HEK293 (cell line): ENCODE data around the gene ATP8B4.

Source experiments
- CTCF ChIA-PET: fragments of 350-600 bp; formaldehyde crosslinking; extraction: SDS; loops from one replicate; lab custom pipeline; 2021; ENCODE audit warnings: antibody characterized with exemption; lab: Yijun Ruan, JAX
- POLR2A ChIA-PET: fragments of 300-600 bp; formaldehyde crosslinking; extraction: SDS; loops from one replicate; lab custom pipeline; 2020; ENCODE audit warnings: antibody characterized with exemption, inconsistent platforms; lab: Yijun Ruan, JAX
- H3K27ac ChIP-seq: fragments of 200-500 bp; sonication (Bioruptor generic); 2 replicates; pipeline ENCODE4 v1.5.1; 2014; ENCODE audit warnings: low read depth, low read length, control low read depth, inconsistent platforms; ENCODE audit errors: extremely low read depth
- H3K36me3 ChIP-seq, 2 experiments: fragments of 200-500 bp in 1 of 2; sonication (Bioruptor generic) in 1 of 2; 1 replicate in 1 of 2; 2 replicates in 1 of 2; pipeline ENCODE4 v1.5.1; 2014 to 2017; ENCODE audit warnings: inconsistent platforms in 2 of 2, low read length in 2 of 2; ENCODE audit not compliant: control insufficient read depth in 2 of 2, insufficient read depth in 1 of 2
- H3K4me1 ChIP-seq: fragments of 200-500 bp; sonication (Bioruptor generic); 2 replicates; pipeline ENCODE4 v1.5.1; 2014; ENCODE audit warnings: mild to moderate bottlenecking, low read length, inconsistent platforms; ENCODE audit not compliant: control insufficient read depth, insufficient read depth
- H3K4me3 ChIP-seq: 2 replicates; pipeline ENCODE4 v1.5.1; 2011; ENCODE audit warnings: low read depth, mild to moderate bottlenecking, control low read depth, low read length, moderate library complexity
- H3K9me3 ChIP-seq: fragments of 200-500 bp; sonication (Bioruptor generic); 2 replicates; pipeline ENCODE4 v1.5.1; 2014; ENCODE audit warnings: low read depth, low read length, inconsistent platforms; ENCODE audit not compliant: control insufficient read depth, insufficient read depth
- AEBP2 ChIP-seq: fragments of 450-650 bp; formaldehyde crosslinking; IDR thresholded peaks from 2 replicates; pipeline ENCODE4 v1.5.1; 2016; ENCODE audit warnings: missing biosample characterization, missing genetic modification characterization, borderline replicate concordance
- KLF16 ChIP-seq: fragments of 450-650 bp; formaldehyde crosslinking; IDR thresholded peaks from 2 replicates; pipeline ENCODE4 v1.5.1; 2017; ENCODE audit warnings: missing biosample characterization, missing genetic modification characterization
- KLF8 ChIP-seq: fragments of 450-650 bp; formaldehyde crosslinking; IDR thresholded peaks from 2 replicates; pipeline ENCODE4 v1.5.1; 2016; ENCODE audit warnings: missing biosample characterization, missing genetic modification characterization
- PRDM4 ChIP-seq: fragments of 450-650 bp; formaldehyde crosslinking; IDR thresholded peaks from 2 replicates; pipeline ENCODE4 v1.5.1; 2017; ENCODE audit warnings: missing biosample characterization, missing genetic modification characterization
- SP7 ChIP-seq: fragments of 450-650 bp; formaldehyde crosslinking; IDR thresholded peaks from 2 replicates; pipeline ENCODE4 v1.5.1; 2016; ENCODE audit warnings: missing biosample characterization, missing genetic modification characterization
- YY1 ChIP-seq: fragments of 450-650 bp; formaldehyde crosslinking; IDR thresholded peaks from 2 replicates; pipeline ENCODE4 v1.5.1; 2018; ENCODE audit warnings: missing biosample characterization, missing genetic modification characterization
- ZBTB1 ChIP-seq: fragments of 450-650 bp; formaldehyde crosslinking; IDR thresholded peaks from 2 replicates; pipeline ENCODE4 v1.5.1; 2016; ENCODE audit warnings: missing biosample characterization, missing genetic modification characterization
- ZBTB49 ChIP-seq: fragments of 450-650 bp; formaldehyde crosslinking; IDR thresholded peaks from 2 replicates; pipeline ENCODE4 v1.5.1; 2016; ENCODE audit warnings: missing biosample characterization, missing genetic modification characterization, low read depth
- ZNF133 ChIP-seq: fragments of 450-650 bp; formaldehyde crosslinking; IDR thresholded peaks from 2 replicates; pipeline ENCODE4 v1.5.1; 2016; ENCODE audit warnings: missing biosample characterization, missing genetic modification characterization
- ZNF169 ChIP-seq: fragments of 450-650 bp; formaldehyde crosslinking; IDR thresholded peaks from 2 replicates; pipeline ENCODE4 v1.5.1; 2016; ENCODE audit warnings: missing biosample characterization, missing genetic modification characterization
- ZNF266 ChIP-seq: fragments of 450-650 bp; formaldehyde crosslinking; IDR thresholded peaks from 2 replicates; pipeline ENCODE4 v1.5.1; 2016; ENCODE audit warnings: missing biosample characterization, missing genetic modification characterization, low read depth
- ZNF280C ChIP-seq: fragments of 450-650 bp; formaldehyde crosslinking; IDR thresholded peaks from 2 replicates; pipeline ENCODE4 v1.5.1; 2016; ENCODE audit warnings: missing biosample characterization, missing genetic modification characterization
- ZNF302 ChIP-seq: fragments of 450-650 bp; formaldehyde crosslinking; IDR thresholded peaks from 2 replicates; pipeline ENCODE4 v1.5.1; 2016; ENCODE audit warnings: missing biosample characterization, missing genetic modification characterization, low read depth
- ZNF311 ChIP-seq: fragments of 450-650 bp; formaldehyde crosslinking; IDR thresholded peaks from 2 replicates; pipeline ENCODE4 v1.5.1; 2017; ENCODE audit warnings: missing biosample characterization, missing genetic modification characterization, borderline replicate concordance
- ZNF350 ChIP-seq: fragments of 450-650 bp; formaldehyde crosslinking; IDR thresholded peaks from 2 replicates; pipeline ENCODE4 v1.5.0; 2017; ENCODE audit warnings: missing biosample characterization, mild to moderate bottlenecking, missing genetic modification characterization
- ZNF391 ChIP-seq: fragments of 450-650 bp; formaldehyde crosslinking; IDR thresholded peaks from 2 replicates; pipeline ENCODE4 v1.5.1; 2016; ENCODE audit warnings: low read depth, missing biosample characterization, missing genetic modification characterization, borderline replicate concordance
- ZNF426 ChIP-seq: fragments of 450-650 bp; formaldehyde crosslinking; IDR thresholded peaks from 2 replicates; pipeline ENCODE4 v1.5.1; 2017; ENCODE audit warnings: missing biosample characterization, missing genetic modification characterization, mild to moderate bottlenecking, inconsistent platforms, moderate library complexity
- ZNF549 ChIP-seq: fragments of 450-650 bp; IDR thresholded peaks from 2 replicates; pipeline ENCODE4 v1.5.1; 2018; ENCODE audit warnings: missing biosample characterization, missing genetic modification characterization, mild to moderate bottlenecking, inconsistent platforms, moderate library complexity
- ZNF561 ChIP-seq: fragments of 450-650 bp; IDR thresholded peaks from 2 replicates; pipeline ENCODE4 v1.5.1; 2018; ENCODE audit warnings: missing biosample characterization, missing genetic modification characterization, borderline replicate concordance
- ZNF623 ChIP-seq: fragments of 450-650 bp; formaldehyde crosslinking; IDR thresholded peaks from 2 replicates; pipeline ENCODE4 v1.5.1; 2016; ENCODE audit warnings: missing biosample characterization, missing genetic modification characterization
- ZNF701 ChIP-seq: fragments of 450-650 bp; formaldehyde crosslinking; IDR thresholded peaks from 2 replicates; pipeline ENCODE4 v1.5.1; 2016; ENCODE audit warnings: missing biosample characterization, missing genetic modification characterization
- ZNF777 ChIP-seq: fragments of 450-650 bp; formaldehyde crosslinking; IDR thresholded peaks from 2 replicates; pipeline ENCODE4 v1.5.1; 2017; ENCODE audit warnings: missing biosample characterization, missing genetic modification characterization, borderline replicate concordance

The ATP8B4 gene

GRCh38 chr15:50143255-50143860 is 24.3 kb upstream of the ATP8B4 start (continued):
- TF ChIP-seq AEBP2 (tag by site-specific recombination) (no peak), ZNF169 (tag by site-specific recombination) (no peak), ZNF266 (tag by site-specific recombination) (no peak), ZBTB49 (tag by site-specific recombination) (no peak)

GRCh38 chr15:50141856-50142255 is 22.8 kb upstream of the ATP8B4 start:
- ChIA-PET CTCF (interaction anchor here (0.7 kb wide), 1 partner anchor 1109 kb away, joined by 3 read pairs; no protein-coding TSS in a partner anchor), POLR2A (no interaction called here)
- H3K9me3 ChIP-seq: no peaks in the 10 kb centered on the region
- TF ChIP-seq KLF16 (no peak), ZNF623 (tag by site-specific recombination) (no peak)
- TF ChIP-seq, all 188 proteins: peak for 0
- Histone ChIP-seq H3K36me3 (no peaks in the 10 kb centered on the region), H3K27ac (no peak overlapping the region), H3K4me3 (no peak overlapping the region), H3K4me1 (no peaks in the 10 kb centered on the region)

- Histone ChIP-seq H3K36me3 (no peaks in the 10 kb centered on the region), H3K4me1 (no peaks in the 10 kb centered on the region), H3K4me3 (no peak overlapping the region), H3K9me3 (no peaks in the 10 kb centered on the region), H3K27ac (no peak overlapping the region)
- TF ChIP-seq ZNF350 (tag by site-specific recombination) (no peak), ZNF311 (tag by site-specific recombination) (no peak), ZNF302 (tag by site-specific recombination) (no peak), ZNF549 (tag by site-specific recombination) (no peak), ZNF777 (tag by site-specific recombination) (no peak), KLF8 (no peak)
- CTCF ChIA-PET: no interaction called here
- POLR2A ChIA-PET: no interaction called here
These were observed 21.9 kb upstream of the ATP8B4 start for GRCh38 chr15:50140983-50141382.

- H3K36me3 ChIP-seq: no peaks in the 10 kb centered on the region
- H3K4me3 ChIP-seq: no peak overlapping the region
- H3K27ac ChIP-seq: no peak overlapping the region
- ChIA-PET CTCF (interaction anchor here (0.5 to 1.0 kb wide), 3 partner anchors 182 to 904 kb away, joined by 3 to 4 read pairs (median 3); no protein-coding TSS in a partner anchor), POLR2A (no interaction called here)
- no peaks in the 10 kb centered on the region for H3K9me3 ChIP-seq
- no peak for TF ChIP-seq ZNF280C (tag by site-specific recombination)
- no peak for TF ChIP-seq ZNF311 (tag by site-specific recombination)
- no peak for TF ChIP-seq ZNF701 (tag by site-specific recombination)
- TF ChIP-seq PRDM4: no peak
- no peak for TF ChIP-seq ZNF133
- TF ChIP-seq ZNF391 (tag by site-specific recombination): no peak
- TF ChIP-seq ZNF561 (tag by site-specific recombination): no peak
- TF ChIP-seq YY1 (tag by site-specific recombination): no peak
- TF ChIP-seq ZNF426 (tag by site-specific recombination): no peak
- TF ChIP-seq SP7 (tag by site-specific recombination): no peak
- no peak for TF ChIP-seq ZBTB1 (tag by site-specific recombination)
- TF ChIP-seq, all 188 proteins: peak for 0
- H3K4me1 ChIP-seq: no peaks in the 10 kb centered on the region
These were observed 21.1 kb upstream of the ATP8B4 start for GRCh38 chr15:50140098-50140497.
